IPS-18a (cell line): Measurements from ENCODE around the gene NEB.
"Not testable (repeated sequence)": the region's sequence is repeated elsewhere in the genome, so short reads cannot be mapped to it uniquely, and the experiment has no call there.

Experiments used
- H3K27ac ChIP-seq: one replicate; pipeline ENCODE4 v1.5.1; 2013; ENCODE audit warnings: low read length
- H3K27me3 ChIP-seq: one replicate; pipeline ENCODE4 v1.6.1; 2013; ENCODE audit warnings: mild to moderate bottlenecking, low read length; ENCODE audit not compliant: control insufficient read depth, insufficient read depth
- H3K36me3 ChIP-seq: one replicate; pipeline ENCODE4 v1.6.1; 2013; ENCODE audit warnings: low read depth, low read length; ENCODE audit not compliant: control insufficient read depth
- H3K4me1 ChIP-seq: one replicate; pipeline ENCODE4 v1.6.1; 2013; ENCODE audit warnings: low read depth, low read length; ENCODE audit not compliant: control insufficient read depth
- H3K4me3 ChIP-seq: one replicate; pipeline ENCODE4 v1.5.1; 2013; ENCODE audit warnings: low read length
- H3K9ac ChIP-seq: one replicate; pipeline ENCODE4 v1.6.1; 2013; ENCODE audit warnings: mild to moderate bottlenecking, low read length, moderate library complexity
- H3K9me3 ChIP-seq: one replicate; pipeline ENCODE4 v1.6.1; 2013; ENCODE audit warnings: low read depth, low read length; ENCODE audit not compliant: control insufficient read depth

The NEB gene

DNA sequence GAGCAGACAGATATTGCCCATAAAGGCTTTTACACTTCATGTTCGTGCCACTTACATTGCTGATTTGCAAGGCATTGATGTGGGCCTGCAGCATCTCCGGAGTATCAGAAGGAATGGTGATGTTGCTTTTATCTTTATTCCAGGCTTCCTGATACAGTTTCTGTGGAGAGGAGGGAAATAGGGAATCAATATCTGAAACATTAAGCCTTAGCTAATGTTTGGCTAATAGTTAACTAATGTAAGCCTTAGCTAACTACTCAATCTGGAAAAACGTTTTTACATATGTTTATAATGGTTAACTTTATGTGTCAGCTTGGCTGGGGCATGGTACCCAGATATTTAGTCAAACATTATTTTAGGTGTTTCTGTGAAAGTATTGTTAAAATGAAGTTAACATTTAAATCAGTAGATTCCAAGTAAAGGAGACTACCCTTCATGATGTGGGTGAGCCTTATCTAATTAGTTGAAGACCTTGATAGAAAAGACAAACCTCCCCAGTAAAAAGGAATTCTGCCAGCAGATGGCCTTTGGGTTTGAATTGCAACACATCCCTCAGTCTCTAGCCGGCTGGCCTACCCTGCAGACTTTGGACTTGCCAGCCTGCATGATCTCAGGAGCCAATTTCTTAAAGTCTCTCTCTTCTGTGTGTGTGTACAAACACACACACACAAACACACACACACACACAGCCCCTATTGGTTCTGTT is 137.2 kb downstream of the NEB start:
- H3K27me3 ChIP-seq, H3K4me1 ChIP-seq, H3K27ac ChIP-seq, H3K9me3 ChIP-seq, H3K4me3 ChIP-seq, H3K9ac ChIP-seq, H3K36me3 ChIP-seq: not testable (repeated sequence)

DNA sequence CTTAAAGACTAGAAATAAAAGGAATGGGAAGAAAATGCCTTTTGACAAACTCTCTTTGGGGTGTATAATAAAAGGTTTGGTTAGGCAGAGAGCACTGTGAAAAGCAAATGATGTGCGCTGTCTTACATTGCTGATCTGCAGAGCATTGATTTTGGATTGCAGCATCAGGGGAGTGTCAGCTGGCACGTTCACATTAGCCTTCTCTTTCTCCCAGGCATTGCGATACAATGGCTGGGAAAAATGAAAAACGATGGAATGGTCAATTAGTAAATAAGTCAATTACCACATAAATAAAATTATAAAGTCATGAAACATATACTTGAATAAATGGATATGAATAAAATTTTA is 142.4 kb downstream of the NEB start:
- H3K36me3 ChIP-seq, H3K27ac ChIP-seq, H3K4me1 ChIP-seq, H3K4me3 ChIP-seq, H3K27me3 ChIP-seq, H3K9me3 ChIP-seq, H3K9ac ChIP-seq: not testable (repeated sequence)

DNA sequence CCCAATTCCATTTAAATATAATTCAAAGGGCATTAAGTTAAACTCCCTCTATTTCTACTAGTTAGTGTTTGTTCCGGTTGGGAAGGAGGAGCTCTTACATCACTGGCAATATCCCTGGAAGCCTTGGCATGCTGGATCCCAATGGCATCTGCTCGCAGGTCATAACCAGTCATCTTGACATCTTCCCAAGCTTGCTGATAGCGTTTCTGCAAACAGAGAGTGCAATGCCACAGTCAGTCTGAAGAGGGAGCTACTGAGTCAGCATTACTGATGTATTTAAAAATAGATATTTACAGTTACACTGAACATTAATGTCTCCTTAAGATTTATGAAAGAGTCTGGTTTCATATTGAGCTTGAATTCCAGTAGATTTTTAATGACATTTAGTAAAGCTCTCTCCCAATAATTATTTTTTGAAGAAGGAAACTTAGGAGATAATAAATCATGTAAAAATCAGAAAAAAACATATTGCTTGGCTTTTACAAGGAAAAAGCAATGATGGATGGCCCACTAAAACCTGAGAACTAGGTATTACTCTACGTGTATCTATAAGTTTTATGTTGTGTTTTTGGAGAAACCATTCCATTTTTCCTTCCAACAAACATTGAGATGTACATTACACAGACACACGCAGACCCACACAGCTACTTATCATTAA is 142.9 kb downstream of the NEB start:
- H3K27ac ChIP-seq, H3K36me3 ChIP-seq, H3K9ac ChIP-seq, H3K4me3 ChIP-seq, H3K9me3 ChIP-seq, H3K27me3 ChIP-seq, H3K4me1 ChIP-seq: not testable (repeated sequence)

DNA sequence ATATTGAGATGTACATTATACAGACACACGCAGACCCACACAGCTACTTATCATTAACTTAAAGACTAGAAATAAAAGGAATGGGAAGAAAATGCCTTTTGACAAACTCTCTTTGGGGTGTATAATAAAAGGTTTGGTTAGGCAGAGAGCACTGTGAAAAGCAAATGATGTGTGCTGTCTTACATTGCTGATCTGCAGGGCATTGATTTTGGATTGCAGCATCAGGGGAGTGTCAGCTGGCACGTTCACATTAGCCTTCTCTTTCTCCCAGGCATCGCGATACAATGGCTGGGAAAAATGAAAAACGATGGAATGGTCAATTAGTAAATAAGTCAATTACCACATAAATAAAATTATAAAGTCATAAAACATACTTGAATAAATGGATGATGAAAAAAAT is 153.0 kb downstream of the NEB start:
- not testable (repeated sequence) for H3K27me3 ChIP-seq, H3K36me3 ChIP-seq, H3K9ac ChIP-seq, H3K4me3 ChIP-seq, H3K4me1 ChIP-seq, H3K27ac ChIP-seq, H3K9me3 ChIP-seq

DNA sequence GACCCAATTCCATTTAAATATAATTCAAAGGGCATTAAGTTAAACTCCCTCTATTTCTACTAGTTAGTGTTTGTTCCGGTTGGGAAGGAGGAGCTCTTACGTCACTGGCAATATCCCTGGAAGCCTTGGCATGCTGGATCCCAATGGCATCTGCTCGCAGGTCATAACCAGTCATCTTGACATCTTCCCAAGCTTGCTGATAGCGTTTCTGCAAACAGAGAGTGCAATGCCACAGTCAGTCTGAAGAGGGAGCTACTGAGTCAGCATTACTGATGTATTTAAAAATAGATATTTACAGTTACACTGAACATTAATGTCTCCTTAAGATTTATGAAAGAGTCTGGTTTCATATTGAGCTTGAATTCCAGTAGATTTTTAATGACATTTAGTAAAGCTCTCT is 153.6 kb downstream of the NEB start:
- H3K27ac ChIP-seq, result not testable (repeated sequence)

DNA sequence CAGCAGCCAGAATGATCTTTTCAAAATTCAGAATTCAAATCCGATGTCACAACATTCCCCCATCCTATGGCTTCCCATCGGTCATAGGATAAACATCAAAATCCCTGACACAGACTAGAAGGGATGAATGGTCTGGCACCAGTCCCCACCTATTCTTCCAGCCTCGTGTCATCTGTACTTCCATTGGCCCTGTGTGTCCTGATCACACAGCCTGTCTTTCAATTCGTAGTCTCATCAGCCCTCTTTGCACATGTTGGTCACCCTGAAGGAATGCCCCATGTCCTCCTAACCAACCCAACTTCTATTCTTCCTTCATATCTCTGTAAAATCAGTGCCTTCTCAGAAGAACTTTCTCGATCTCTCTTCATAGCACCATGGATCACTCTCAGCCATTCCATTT is 157.2 kb downstream of the NEB start:
- no peaks in the 10 kb centered on the region for H3K27me3 ChIP-seq
- no peaks in the 10 kb centered on the region for H3K36me3 ChIP-seq
- H3K9ac ChIP-seq, result no peak overlapping the region
- H3K9me3 ChIP-seq, result no peaks in the 10 kb centered on the region
- no peak overlapping the region for H3K27ac ChIP-seq
- H3K4me3 ChIP-seq, result no peak overlapping the region
- no peaks in the 10 kb centered on the region for H3K4me1 ChIP-seq

More for the DNA sequence above, 153.6 kb downstream of the NEB start:
- H3K9me3 ChIP-seq, H3K9ac ChIP-seq, H3K4me3 ChIP-seq, H3K27me3 ChIP-seq, H3K36me3 ChIP-seq, H3K4me1 ChIP-seq: not testable (repeated sequence)

DNA sequence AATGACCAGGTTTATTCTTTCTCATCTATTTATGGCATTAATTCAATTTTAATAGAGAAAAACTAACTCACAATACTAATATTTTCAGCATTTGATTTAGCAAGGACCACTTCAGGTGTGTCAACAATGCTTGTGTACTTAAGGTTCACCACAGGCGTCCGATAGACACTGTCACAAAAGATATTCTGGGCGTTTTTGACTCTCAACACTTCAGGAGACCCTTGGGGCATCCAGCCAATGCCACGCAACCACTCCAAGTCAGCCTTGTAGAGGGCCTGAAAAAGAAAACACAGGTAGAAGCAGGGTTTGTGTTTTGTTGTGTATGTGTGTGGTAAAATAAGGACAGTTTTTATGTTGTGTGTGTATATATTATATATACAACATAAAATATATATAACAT is 158.2 kb downstream of the NEB start:
- H3K27ac ChIP-seq, result no peak overlapping the region
- no peak overlapping the region for H3K9ac ChIP-seq
- no peaks in the 10 kb centered on the region for H3K27me3 ChIP-seq
- no peaks in the 10 kb centered on the region for H3K36me3 ChIP-seq
- H3K4me3 ChIP-seq, result no peak overlapping the region
- H3K9me3 ChIP-seq, result no peaks in the 10 kb centered on the region
- H3K4me1 ChIP-seq, result no peaks in the 10 kb centered on the region

DNA sequence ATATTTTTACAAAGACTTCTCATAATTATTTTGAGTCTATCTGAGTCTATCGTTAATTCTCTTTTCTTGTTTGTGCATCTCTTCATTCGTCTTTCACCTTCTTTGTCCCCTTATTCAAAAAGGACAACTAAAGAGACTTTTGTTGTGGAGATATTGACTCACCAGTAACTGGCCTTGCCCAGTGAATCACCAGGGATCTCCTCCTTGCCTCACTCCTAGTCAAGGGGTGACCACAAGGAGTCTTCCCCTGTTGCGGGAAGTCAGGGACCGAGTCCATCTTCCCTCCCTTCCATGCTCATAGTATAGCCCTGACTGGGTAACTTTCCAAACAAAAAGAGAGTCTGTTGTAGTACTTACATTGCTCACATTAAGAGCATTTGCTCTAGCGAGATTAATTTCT is 158.9 kb downstream of the NEB start:
- Histone ChIP-seq H3K36me3 (no peaks in the 10 kb centered on the region), H3K4me1 (no peaks in the 10 kb centered on the region), H3K27me3 (no peaks in the 10 kb centered on the region), H3K9me3 (no peaks in the 10 kb centered on the region), H3K4me3 (no peak overlapping the region), H3K27ac (no peak overlapping the region), H3K9ac (no peak overlapping the region)

DNA sequence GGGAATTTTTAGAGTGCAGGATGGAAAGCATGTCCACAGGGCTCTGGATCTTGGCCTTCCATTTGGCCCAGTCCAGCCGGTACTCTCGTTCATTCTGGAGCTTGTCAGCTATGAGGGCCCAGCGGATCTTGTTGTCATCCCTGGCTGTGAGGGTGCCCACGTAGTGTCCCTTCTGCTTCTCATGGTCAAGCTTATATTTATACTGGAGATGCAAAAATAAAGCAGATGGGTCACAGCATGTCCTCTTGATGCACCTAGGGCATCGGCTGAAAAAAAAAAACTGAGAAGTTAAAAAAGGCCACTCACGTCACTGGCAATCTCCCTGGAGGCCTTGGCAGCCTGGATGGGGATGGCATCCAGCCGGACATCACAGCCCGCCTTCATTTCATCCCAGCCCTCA is 164.1 kb downstream of the NEB start:
- no peaks in the 10 kb centered on the region for H3K36me3 ChIP-seq
- H3K4me3 ChIP-seq, result no peak overlapping the region

DNA sequence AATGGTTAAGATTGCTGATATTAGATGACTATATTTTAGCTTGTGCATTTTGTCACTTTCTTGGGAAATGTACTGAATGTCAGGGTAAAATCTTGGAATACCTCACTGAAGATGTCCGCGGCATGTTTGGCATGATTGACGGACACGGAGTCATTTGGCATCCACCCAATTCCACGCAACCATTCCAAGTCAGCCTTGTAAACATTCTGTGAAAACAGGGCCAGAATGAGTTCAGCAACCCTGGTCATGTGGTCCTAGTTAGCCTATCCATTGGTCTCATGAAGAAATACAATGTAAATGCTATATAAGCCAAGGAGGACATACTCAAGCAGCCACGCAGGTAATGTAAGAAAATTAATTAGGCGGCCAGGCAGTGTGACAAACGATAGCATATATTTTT is 165.1 kb downstream of the NEB start:
- no peak overlapping the region for H3K4me3 ChIP-seq

More for the DNA sequence above, 164.1 kb downstream of the NEB start:
- Histone ChIP-seq H3K9ac (no peak overlapping the region), H3K4me1 (no peaks in the 10 kb centered on the region), H3K27me3 (no peaks in the 10 kb centered on the region), H3K9me3 (no peaks in the 10 kb centered on the region), H3K27ac (no peak overlapping the region)

DNA sequence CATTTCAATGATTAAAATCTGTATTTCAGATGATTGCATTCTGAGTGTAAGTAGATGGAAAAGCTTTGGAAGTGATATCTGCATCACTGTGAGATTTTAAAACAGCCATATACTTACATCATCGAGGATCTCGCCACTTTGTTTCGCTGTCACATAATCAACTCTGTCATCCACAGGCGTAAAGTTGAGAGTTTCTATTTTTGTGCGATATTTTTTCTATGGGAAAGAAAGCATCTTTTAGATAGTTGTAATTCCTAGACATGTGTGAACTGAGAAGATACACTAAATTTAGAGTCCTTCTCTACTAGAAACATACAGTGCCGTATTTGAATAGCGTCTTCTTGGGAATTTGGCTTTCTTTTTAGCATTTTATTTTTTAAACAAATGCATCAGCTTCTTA is 165.8 kb downstream of the NEB start:
- H3K27ac ChIP-seq, result no peak overlapping the region
- no peak overlapping the region for H3K4me3 ChIP-seq
- H3K27me3 ChIP-seq, result no peaks in the 10 kb centered on the region
- no peaks in the 10 kb centered on the region for H3K4me1 ChIP-seq
- H3K9me3 ChIP-seq, result no peaks in the 10 kb centered on the region
- no peaks in the 10 kb centered on the region for H3K36me3 ChIP-seq
- H3K9ac ChIP-seq, result no peak overlapping the region

More for the DNA sequence above, 165.1 kb downstream of the NEB start:
- Histone ChIP-seq H3K36me3 (no peaks in the 10 kb centered on the region), H3K27me3 (no peaks in the 10 kb centered on the region), H3K4me1 (no peaks in the 10 kb centered on the region), H3K27ac (no peak overlapping the region), H3K9ac (no peak overlapping the region), H3K9me3 (no peaks in the 10 kb centered on the region)

DNA sequence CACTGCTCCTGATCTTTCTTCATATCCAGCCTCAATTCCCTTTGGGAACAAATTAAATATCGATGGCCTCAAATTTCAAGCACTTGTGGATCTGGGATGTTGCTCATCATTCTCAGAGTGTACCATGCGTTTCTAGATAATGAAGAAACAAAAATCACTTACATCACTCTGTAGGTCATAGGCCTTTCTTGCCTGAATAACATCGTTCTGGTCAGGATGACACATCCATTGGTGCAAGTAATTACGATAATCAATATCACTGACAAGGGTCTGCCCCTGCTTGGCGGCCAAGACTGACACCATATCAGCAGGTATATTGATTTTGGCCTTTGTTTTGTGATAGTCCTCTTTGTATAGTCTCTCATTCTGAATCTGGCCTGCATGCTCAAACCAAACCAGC is 167.3 kb downstream of the NEB start:
- no peak overlapping the region for H3K9ac ChIP-seq
- no peaks in the 10 kb centered on the region for H3K36me3 ChIP-seq
- no peaks in the 10 kb centered on the region for H3K9me3 ChIP-seq
- no peak overlapping the region for H3K4me3 ChIP-seq
- H3K27ac ChIP-seq, result no peak overlapping the region
- no peaks in the 10 kb centered on the region for H3K27me3 ChIP-seq
- no peaks in the 10 kb centered on the region for H3K4me1 ChIP-seq
